ENCODE measurements around the gene WBP1. TPM values are rescaled to one million over a fixed set of nuclear protein-coding genes. Genes with fewer than 3 reads are reported as not detected.

The WBP1 gene
- total RNA-seq, 1 donor, result 18.5 TPM

DNA sequence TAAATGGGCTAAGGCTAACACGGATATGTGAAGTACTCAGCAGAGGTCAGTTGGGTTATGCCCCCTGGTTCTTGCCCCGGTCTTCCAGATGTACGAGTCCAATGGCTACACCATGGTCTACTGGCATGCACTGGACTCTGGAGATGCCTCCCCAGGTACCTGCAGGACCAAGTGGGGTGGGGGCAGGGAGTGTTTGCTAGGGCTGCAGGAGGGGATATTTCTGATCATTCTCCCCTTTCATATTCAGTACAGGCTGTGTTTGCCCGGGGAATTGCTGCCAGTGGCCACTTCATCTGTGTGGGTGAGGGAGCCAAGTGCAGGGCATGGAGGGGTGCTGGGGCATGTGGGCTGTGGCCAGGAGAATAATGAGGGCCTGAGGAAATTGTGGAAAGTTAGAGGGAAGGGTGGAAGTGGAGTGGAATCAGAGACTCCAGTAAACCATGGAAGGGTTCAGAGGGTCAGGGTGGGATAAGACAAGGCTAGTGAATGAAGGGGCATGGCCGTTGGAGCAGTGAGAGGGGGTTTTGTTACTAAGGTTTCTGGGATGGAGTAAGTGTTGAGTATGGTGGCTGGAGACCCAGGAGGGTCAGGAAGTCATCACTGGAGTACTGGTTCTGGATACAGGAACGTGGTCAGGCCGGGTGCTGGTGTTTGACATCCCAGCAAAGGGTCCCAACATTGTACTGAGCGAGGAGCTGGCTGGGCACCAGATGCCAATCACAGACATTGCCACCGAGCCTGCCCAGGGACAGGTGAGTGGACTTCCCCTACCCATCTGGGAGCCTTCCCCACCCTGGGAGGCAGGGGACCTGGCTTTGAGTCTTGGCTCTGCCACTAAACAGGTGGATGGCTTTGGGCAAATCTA, 34.8 kb upstream of the WBP1 start:
- Histone ChIP-seq H3K4me3 (ENCODE audit: low read length) (no peak overlapping the region), H3K27me3 (ENCODE audit: insufficient read depth, low read length) (no peaks in the 10 kb centered on the region), H3K4me1 (ENCODE audit: insufficient read depth, low read length) (peaks cover 28% of the 10 kb centered on the region), H3K9me3 (ENCODE audit: low read depth, low read length) (no peaks in the 10 kb centered on the region)

DNA sequence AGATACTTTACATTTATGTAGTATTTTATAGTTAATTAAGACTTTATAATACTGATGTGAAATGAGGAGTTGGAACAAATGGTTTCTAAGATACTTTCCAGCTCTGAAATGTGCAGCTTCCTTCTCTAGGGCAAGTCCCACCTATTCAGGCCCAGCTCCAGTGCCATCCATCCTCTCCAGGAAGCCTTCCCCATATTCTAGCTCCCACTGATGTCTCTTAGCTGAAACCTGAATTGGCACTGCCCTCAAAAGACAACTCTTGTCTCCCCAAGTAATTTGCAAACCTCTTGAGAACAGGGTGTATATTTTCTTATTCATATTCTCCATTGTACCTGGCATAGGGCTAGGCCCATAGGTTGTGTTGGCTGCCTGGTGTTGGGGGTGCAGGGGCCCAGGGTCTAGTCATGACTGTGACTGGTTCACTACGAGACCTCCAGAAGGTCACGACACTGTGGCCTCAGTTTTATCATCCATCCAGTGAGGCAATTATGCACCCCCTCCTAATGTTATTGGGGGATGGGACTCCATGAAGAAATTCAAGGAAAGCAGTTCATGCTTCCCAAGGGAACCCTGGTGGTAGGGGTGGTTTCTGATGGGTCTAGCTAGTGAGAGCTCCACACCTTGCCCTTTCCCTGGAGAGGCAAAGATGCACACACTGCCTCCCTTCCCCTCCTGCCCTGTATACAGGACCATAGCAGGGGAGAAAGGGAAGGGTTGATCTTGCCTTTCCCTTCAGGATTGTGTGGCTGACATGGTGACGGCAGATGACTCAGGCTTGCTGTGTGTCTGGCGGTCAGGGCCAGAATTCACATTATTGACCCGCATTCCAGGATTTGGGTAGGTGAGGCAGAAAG, 33.9 kb upstream of the WBP1 start:
- no peaks in the 10 kb centered on the region for H3K27me3 ChIP-seq (ENCODE audit: insufficient read depth, low read length)
- H3K4me1 ChIP-seq (ENCODE audit: insufficient read depth, low read length), result peaks cover 24% of the 10 kb centered on the region
- no peaks in the 10 kb centered on the region for H3K9me3 ChIP-seq (ENCODE audit: low read depth, low read length)
- no peak overlapping the region for H3K4me3 ChIP-seq (ENCODE audit: low read length)

GRCh38 chr2:74424995-74425406, 33.2 kb upstream of the WBP1 start:
- Histone ChIP-seq H3K27me3 (ENCODE audit: insufficient read depth, low read length) (no peaks in the 10 kb centered on the region), H3K4me3 (ENCODE audit: low read length) (no peak overlapping the region), H3K9me3 (ENCODE audit: low read depth, low read length) (no peaks in the 10 kb centered on the region), H3K4me1 (ENCODE audit: insufficient read depth, low read length) (peaks cover 20% of the 10 kb centered on the region)

DNA sequence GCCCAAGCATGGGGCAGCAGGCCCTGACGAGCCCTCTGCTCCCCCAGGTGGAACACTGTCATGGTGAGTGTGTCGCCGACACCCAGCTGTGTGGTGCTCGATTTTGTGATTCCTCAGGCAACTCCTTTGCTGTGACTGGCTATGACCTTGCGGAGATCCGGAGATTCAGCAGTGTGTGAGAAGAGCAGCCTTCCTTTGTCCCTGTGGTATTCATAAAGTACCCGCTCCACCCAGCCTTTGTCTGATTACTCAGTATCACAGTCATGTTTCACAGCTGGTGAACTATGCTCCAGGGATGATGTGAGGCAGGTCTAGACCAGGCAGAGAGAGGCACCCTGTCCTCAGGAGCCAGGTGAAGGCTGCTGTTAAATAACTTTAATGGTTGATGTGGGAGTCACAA, 32.7 kb upstream of the WBP1 start:
- H3K4me1 ChIP-seq (ENCODE audit: insufficient read depth, low read length), result peaks cover 16% of the 10 kb centered on the region
- H3K9me3 ChIP-seq (ENCODE audit: low read depth, low read length), result no peaks in the 10 kb centered on the region
- H3K4me3 ChIP-seq (ENCODE audit: low read length), result no peak overlapping the region
- H3K27me3 ChIP-seq (ENCODE audit: insufficient read depth, low read length), result no peaks in the 10 kb centered on the region

DNA sequence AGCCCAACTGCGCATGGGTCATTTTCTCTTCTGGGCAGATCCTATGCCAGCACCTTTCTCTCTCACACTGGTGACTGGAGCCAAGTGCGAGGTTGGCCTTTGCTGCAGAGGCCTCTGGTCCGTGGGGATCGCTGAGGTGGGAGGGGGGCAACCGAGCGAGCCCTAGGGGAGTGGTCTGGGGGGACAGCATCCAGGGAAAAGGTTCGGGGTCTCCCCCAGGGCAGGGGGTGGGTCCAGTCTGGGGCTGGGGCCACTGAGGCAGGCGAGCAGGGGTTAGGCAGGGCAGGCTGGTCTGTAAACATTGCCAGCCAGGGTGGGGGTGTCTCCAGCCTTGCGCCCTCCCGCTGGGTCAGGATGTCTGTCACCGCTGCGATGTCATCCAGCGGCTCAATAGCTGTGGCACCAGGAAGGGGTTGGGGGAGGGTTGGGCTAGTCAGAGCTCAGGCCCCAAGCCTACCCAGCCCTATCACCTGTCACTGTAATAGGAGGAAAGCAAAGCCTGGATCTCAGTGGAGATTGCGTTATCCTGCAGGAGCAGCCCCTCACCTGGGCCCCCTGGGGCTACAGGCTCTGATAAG, 32.0 kb upstream of the WBP1 start:
- Histone ChIP-seq H3K27me3 (ENCODE audit: insufficient read depth, low read length) (no peaks in the 10 kb centered on the region), H3K4me3 (ENCODE audit: low read length) (no peak overlapping the region), H3K9me3 (ENCODE audit: low read depth, low read length) (no peaks in the 10 kb centered on the region), H3K4me1 (ENCODE audit: insufficient read depth, low read length) (peaks cover 10% of the 10 kb centered on the region)

DNA sequence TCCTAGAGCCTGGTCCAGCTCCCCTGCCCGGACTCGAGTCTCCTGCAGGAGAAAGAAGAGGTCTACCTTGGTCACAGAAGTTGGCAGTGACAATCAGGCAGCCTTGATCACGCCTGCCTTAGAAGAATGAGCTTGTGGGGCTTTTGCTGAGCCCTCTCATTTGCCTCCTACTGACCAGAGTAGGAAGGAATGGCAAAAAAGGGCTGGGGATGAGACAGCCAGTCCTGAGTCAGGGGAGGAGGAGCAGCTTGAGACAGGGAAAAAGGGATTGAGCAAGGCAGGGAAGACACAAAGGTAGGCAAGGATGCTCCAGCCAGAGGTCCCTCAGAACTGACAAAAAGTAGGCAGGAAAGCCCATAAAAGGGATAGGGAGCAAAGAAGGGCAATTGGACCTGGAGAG, 30.7 kb upstream of the WBP1 start:
- H3K27me3 ChIP-seq (ENCODE audit: insufficient read depth, low read length), result no peaks in the 10 kb centered on the region
- H3K9me3 ChIP-seq (ENCODE audit: low read depth, low read length), result no peaks in the 10 kb centered on the region
- H3K4me1 ChIP-seq (ENCODE audit: insufficient read depth, low read length), result no peaks in the 10 kb centered on the region
- H3K4me3 ChIP-seq (ENCODE audit: low read length), result no peak overlapping the region

- Histone ChIP-seq H3K9me3 (ENCODE audit: low read depth, low read length) (no peaks in the 10 kb centered on the region), H3K4me3 (ENCODE audit: low read length) (no peak overlapping the region), H3K27me3 (ENCODE audit: insufficient read depth, low read length) (no peaks in the 10 kb centered on the region), H3K4me1 (ENCODE audit: insufficient read depth, low read length) (no peaks in the 10 kb centered on the region)
Observed at GRCh38 chr2:74428675-74429074, 29.6 kb upstream of the WBP1 start.

- H3K9me3 ChIP-seq (ENCODE audit: low read depth, low read length), result no peaks in the 10 kb centered on the region
- no peaks in the 10 kb centered on the region for H3K4me1 ChIP-seq (ENCODE audit: insufficient read depth, low read length)
- no peaks in the 10 kb centered on the region for H3K27me3 ChIP-seq (ENCODE audit: insufficient read depth, low read length)
- H3K4me3 ChIP-seq (ENCODE audit: low read length), result no peak overlapping the region
Observed at GRCh38 chr2:74429487-74430451, 28.5 kb upstream of the WBP1 start.

- Histone ChIP-seq H3K4me3 (ENCODE audit: low read length) (no peak overlapping the region), H3K9me3 (ENCODE audit: low read depth, low read length) (no peaks in the 10 kb centered on the region)
Observed at GRCh38 chr2:74430502-74430901, 27.7 kb upstream of the WBP1 start.

GRCh38 chr2:74436111-74436805, 22.0 kb upstream of the WBP1 start:
- H3K9me3 ChIP-seq (ENCODE audit: low read depth, low read length), result no peaks in the 10 kb centered on the region
- H3K4me3 ChIP-seq (ENCODE audit: low read length), result no peak overlapping the region
- H3K27me3 ChIP-seq (ENCODE audit: insufficient read depth, low read length), result peaks cover 16% of the 10 kb centered on the region
- H3K4me1 ChIP-seq (ENCODE audit: insufficient read depth, low read length), result peaks cover 20% of the 10 kb centered on the region

More at GRCh38 chr2:74430502-74430901, 27.7 kb upstream of the WBP1 start:
- Histone ChIP-seq H3K4me1 (ENCODE audit: insufficient read depth, low read length) (no peaks in the 10 kb centered on the region), H3K27me3 (ENCODE audit: insufficient read depth, low read length) (no peaks in the 10 kb centered on the region)

DNA sequence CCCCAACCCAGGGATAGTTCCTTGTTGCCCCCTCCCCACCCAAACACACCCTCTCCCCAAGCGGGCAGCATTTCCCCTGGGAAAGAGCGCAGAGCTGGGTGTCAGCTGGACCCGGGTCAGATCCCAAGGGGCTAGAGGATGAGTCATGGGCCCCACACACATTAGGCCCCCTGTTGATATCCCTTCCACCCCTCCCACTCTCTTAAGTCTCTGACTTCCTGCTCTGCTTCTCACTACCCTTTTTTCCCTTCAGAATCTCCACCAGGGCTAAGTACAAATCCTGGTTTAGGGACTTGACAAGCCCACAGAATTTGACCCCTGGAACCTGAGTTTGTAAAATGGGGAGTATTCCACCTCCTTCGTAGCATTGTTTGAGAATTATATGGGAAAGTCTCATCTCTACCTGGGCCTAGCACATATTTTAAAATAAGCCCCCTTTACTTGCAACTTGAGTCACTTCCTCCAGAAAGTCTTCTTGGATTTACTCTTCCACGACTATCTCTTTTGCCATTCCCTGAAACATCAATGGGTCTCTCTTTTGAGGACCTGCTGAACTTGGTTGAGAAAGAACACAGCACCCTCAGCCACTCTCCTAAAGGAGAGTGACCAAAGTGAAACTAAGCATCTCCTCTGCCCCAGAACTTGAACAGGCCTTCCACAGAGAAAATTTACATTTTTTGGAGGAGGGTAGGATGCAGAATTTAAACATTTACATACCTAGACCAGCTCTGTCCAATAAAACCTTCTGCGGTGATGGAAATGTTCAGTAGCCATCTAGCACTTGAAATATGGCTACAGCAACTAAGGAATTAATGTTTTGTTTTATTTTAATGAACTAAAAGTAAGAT, 21.2 kb upstream of the WBP1 start:
- Histone ChIP-seq H3K4me1 (ENCODE audit: insufficient read depth, low read length) (peaks cover 29% of the 10 kb centered on the region), H3K9me3 (ENCODE audit: low read depth, low read length) (no peaks in the 10 kb centered on the region), H3K27me3 (ENCODE audit: insufficient read depth, low read length) (peaks cover 24% of the 10 kb centered on the region), H3K4me3 (ENCODE audit: low read length) (no peak overlapping the region)

- Histone ChIP-seq H3K9me3 (ENCODE audit: low read depth, low read length) (no peaks in the 10 kb centered on the region), H3K27me3 (ENCODE audit: insufficient read depth, low read length) (peaks cover 34% of the 10 kb centered on the region), H3K4me3 (ENCODE audit: low read length) (no peak overlapping the region), H3K4me1 (ENCODE audit: insufficient read depth, low read length) (peaks cover 33% of the 10 kb centered on the region)
Observed at GRCh38 chr2:74438248-74438647, 20.0 kb upstream of the WBP1 start.

- peaks cover 41% of the 10 kb centered on the region for H3K27me3 ChIP-seq (ENCODE audit: insufficient read depth, low read length)
- no peaks in the 10 kb centered on the region for H3K9me3 ChIP-seq (ENCODE audit: low read depth, low read length)
- no peak overlapping the region for H3K4me3 ChIP-seq (ENCODE audit: low read length)
- peaks cover 33% of the 10 kb centered on the region for H3K4me1 ChIP-seq (ENCODE audit: insufficient read depth, low read length)
Observed at GRCh38 chr2:74439373-74439772, 18.9 kb upstream of the WBP1 start.
